COLO829 (cell line): Measurements from ENCODE around the gene ASS1.

Experiments
- DNase-seq: peaks from one replicate; pipeline ENCODE4 v3.0.0; 2012; ENCODE audit warnings: low spot score

Gene ASS1

GRCh38 chr9:130473566-130473965 lies 28.8 kb downstream of the ASS1 start:
- no peak for DNase-seq

GRCh38 chr9:130474106-130474505 lies 29.3 kb downstream of the ASS1 start:
- no peak for DNase-seq

GRCh38 chr9:130476151-130476730 lies 31.5 kb downstream of the ASS1 start:
- no peak for DNase-seq

- no peak for DNase-seq
Measured at GRCh38 chr9:130477564-130477963, 32.8 kb downstream of the ASS1 start.

- DNase-seq, result no peak
Measured at GRCh38 chr9:130478152-130478551, 33.4 kb downstream of the ASS1 start.

GRCh38 chr9:130478736-130479575 lies 34.2 kb downstream of the ASS1 start:
- DNase-seq, result no peak

- no peak for DNase-seq
Measured at GRCh38 chr9:130479587-130479986, 34.8 kb downstream of the ASS1 start.

- DNase-seq, result no peak
Measured at GRCh38 chr9:130480673-130481072, 35.9 kb downstream of the ASS1 start.

- DNase-seq, result no peak
Measured at GRCh38 chr9:130482463-130482862, 37.7 kb downstream of the ASS1 start.

- no peak for DNase-seq
Measured at GRCh38 chr9:130483371-130483971, 38.7 kb downstream of the ASS1 start.

GRCh38 chr9:130484362-130485072 lies 39.8 kb downstream of the ASS1 start:
- DNase-seq, result no peak

- no peak for DNase-seq
Measured at GRCh38 chr9:130486103-130486502, 41.3 kb downstream of the ASS1 start.

GRCh38 chr9:130487500-130487899 lies 42.7 kb downstream of the ASS1 start:
- DNase-seq, result no peak

GRCh38 chr9:130488621-130489330 lies 44.0 kb downstream of the ASS1 start:
- no peak for DNase-seq

GRCh38 chr9:130490981-130491380 lies 46.2 kb downstream of the ASS1 start:
- no peak for DNase-seq

- DNase-seq, result no peak
Measured at GRCh38 chr9:130491830-130492482, 47.2 kb downstream of the ASS1 start.

GRCh38 chr9:130493021-130493420 lies 48.3 kb downstream of the ASS1 start:
- no peak for DNase-seq

- DNase-seq, result no peak
Measured at GRCh38 chr9:130493476-130493875, 48.7 kb downstream of the ASS1 start.

GRCh38 chr9:130495067-130495466 lies 50.3 kb downstream of the ASS1 start:
- no peak for DNase-seq

GRCh38 chr9:130497139-130497538 lies 52.4 kb downstream of the ASS1 start:
- no peak for DNase-seq

GRCh38 chr9:130498298-130498917 lies 53.6 kb downstream of the ASS1 start:
- no peak for DNase-seq
